SW480 (cell line): ENCODE measurements around the gene SPSB1.
A peak's percentile ranks its signal among the peaks of the same experiment; 100 is the strongest.
"Not testable (repeated sequence)": the region's sequence is repeated elsewhere in the genome, so short reads cannot be mapped to it uniquely, and the experiment has no call there.

Source experiments
- DNase-seq: peaks from one replicate; pipeline ENCODE4 v3.0.0-alpha.2; 2016; ENCODE audit warnings: low spot score

SPSB1 gene

GRCh38 chr1:9366943-9367780 lies 74.5 kb downstream of the SPSB1 start:
- no peak for DNase-seq

- no peak for DNase-seq
Measured at GRCh38 chr1:9367806-9368205, 75.1 kb downstream of the SPSB1 start.

GRCh38 chr1:9368356-9368755 lies 75.7 kb downstream of the SPSB1 start:
- no peak for DNase-seq

GRCh38 chr1:9369964-9370788 lies 77.5 kb downstream of the SPSB1 start:
- no peak for DNase-seq

- no peak for DNase-seq
Measured at GRCh38 chr1:9371391-9371935, 78.8 kb downstream of the SPSB1 start.

- no peak for DNase-seq
Measured at GRCh38 chr1:9371951-9372350, 79.3 kb downstream of the SPSB1 start.

GRCh38 chr1:9373619-9374018 lies 80.9 kb downstream of the SPSB1 start:
- no peak for DNase-seq

- DNase-seq = no peak
Measured at GRCh38 chr1:9374748-9375341, 82.2 kb downstream of the SPSB1 start.

GRCh38 chr1:9375912-9376311 lies 83.2 kb downstream of the SPSB1 start:
- no peak for DNase-seq

- DNase-seq = no peak
Measured at GRCh38 chr1:9376430-9376829, 83.7 kb downstream of the SPSB1 start.

- no peak for DNase-seq
Measured at GRCh38 chr1:9376886-9377333, 84.2 kb downstream of the SPSB1 start.

- no peak for DNase-seq
Measured at GRCh38 chr1:9378801-9379200, 86.1 kb downstream of the SPSB1 start.

- DNase-seq = no peak
Measured at GRCh38 chr1:9380711-9381110, 88.0 kb downstream of the SPSB1 start.

GRCh38 chr1:9382643-9383491 lies 90.2 kb downstream of the SPSB1 start:
- no peak for DNase-seq

- no peak for DNase-seq
Measured at GRCh38 chr1:9384128-9384527, 91.4 kb downstream of the SPSB1 start.

GRCh38 chr1:9384751-9385245 lies 92.1 kb downstream of the SPSB1 start:
- DNase-seq = no peak

GRCh38 chr1:9385392-9385791 lies 92.7 kb downstream of the SPSB1 start:
- not testable (repeated sequence) for DNase-seq

- DNase-seq = peak; percentile 28
Measured at GRCh38 chr1:9385801-9386573, 93.3 kb downstream of the SPSB1 start.

GRCh38 chr1:9388335-9389180 lies 95.9 kb downstream of the SPSB1 start:
- peak; percentile 44 for DNase-seq

- DNase-seq = no peak
Measured at GRCh38 chr1:9389968-9390367, 97.3 kb downstream of the SPSB1 start.
